ENCODE results near the gene LRP4. TPM values are rescaled to one million over a fixed set of nuclear protein-coding genes. Genes with fewer than 3 reads are reported as not detected.

The LRP4 gene
- total RNA-seq, 1 experiment from 2014 or later: 11.6 TPM

- Histone ChIP-seq H3K9ac (ENCODE audit: extremely low read depth, insufficient read length, low read length) (no peak overlapping the region), H3K23me2 (ENCODE audit: insufficient read length, low read depth, low read length, poor library complexity, severe bottlenecking) (no peaks in the 10 kb centered on the region), H3K14ac (ENCODE audit: insufficient read depth, low read length) (no peak overlapping the region), H3K27ac (ENCODE audit: insufficient read length, low read depth, low read length) (no peak overlapping the region), H3K18ac (ENCODE audit: insufficient read length, low read depth, low read length) (no peak overlapping the region), H3K56ac (ENCODE audit: insufficient read length, low read depth, low read length) (no peak overlapping the region), H3K9me3 (ENCODE audit: control insufficient read depth, low read depth, low read length) (no peaks in the 10 kb centered on the region), H2BK5ac (ENCODE audit: insufficient read length, low read length) (no peak overlapping the region), H3K23ac (ENCODE audit: insufficient read length, low read depth, low read length) (no peak overlapping the region), H4K8ac (replicated peaks; ENCODE audit: insufficient read length, low read depth, low read length) (no peak overlapping the region), H3K79me2 (ENCODE audit: insufficient read depth, low read length) (no peaks in the 10 kb centered on the region), H3K4me2 (ENCODE audit: insufficient read depth, insufficient read length, low read length) (no peak overlapping the region), H2BK120ac (ENCODE audit: low read depth, low read length, poor library complexity, severe bottlenecking) (no peak overlapping the region), H3T11ph (ENCODE audit: low read length) (no peak overlapping the region), H3K4me1 (ENCODE audit: insufficient read depth, low read length) (no peaks in the 10 kb centered on the region), H4K91ac (ENCODE audit: insufficient read length, low read depth, low read length) (no peak overlapping the region), H4K20me1 (ENCODE audit: control insufficient read depth, insufficient read depth, insufficient read length) (no peaks in the 10 kb centered on the region), H2BK12ac (ENCODE audit: insufficient read length, low read depth, low read length) (no peak overlapping the region), H2BK20ac (ENCODE audit: low read depth, low read length, poor library complexity, severe bottlenecking) (no peak overlapping the region), H4K5ac (ENCODE audit: insufficient read length, low read depth, low read length) (no peak overlapping the region), H2AFZ (ENCODE audit: low read length) (no peak overlapping the region), H2AK5ac (ENCODE audit: insufficient read length, low read length) (no peak overlapping the region), H3K79me1 (ENCODE audit: insufficient read depth, low read depth, low read length, poor library complexity, severe bottlenecking) (no peaks in the 10 kb centered on the region), H3K4ac (ENCODE audit: low read depth, low read length) (no peak overlapping the region), H3K27me3 (ENCODE audit: insufficient read depth, low read length) (no peaks in the 10 kb centered on the region), H2BK15ac (ENCODE audit: low read depth, low read length) (no peak overlapping the region)
- no peak overlapping the region for H3K4me3 Mint-ChIP-seq
- no peaks in the 10 kb centered on the region for H3K27me3 Mint-ChIP-seq (ENCODE audit: low read depth)
- TF ChIP-seq CTCF (conservative IDR thresholded peaks at IDR 0.05): no peak
- H3K36me3 Mint-ChIP-seq (ENCODE audit: insufficient read depth in 1 of 3, low read depth in 3 of 3): peaks cover 8 to 19% (median 18%) of the 10 kb centered on the region in 3 experiments; a peak in 6 of 7 replicates
- WGBS (ENCODE audit: extremely low coverage, insufficient read length, low lambda C conversion rate): no CpG with 5 or more reads among the region's 5 CpGs
- no peak for DNase-seq
- no peaks in the 10 kb centered on the region for H3K9me3 Mint-ChIP-seq
- no peak overlapping the region for H3K27ac Mint-ChIP-seq
- no peaks in the 10 kb centered on the region for H3K4me1 Mint-ChIP-seq
Observed at GRCh38 chr11:46856605-46857343, 61.6 kb downstream of the LRP4 start.
